Stomach smooth muscle (tissue), 2 donors: ENCODE measurements around the gene NLRC4.

ENCODE experiments used
- H3K27ac ChIP-seq: one replicate; pipeline ENCODE4 v1.7.0; 2013; ENCODE audit warnings: mild to moderate bottlenecking, low read length, inconsistent platforms
- H3K27me3 ChIP-seq, 2 donors: one replicate each; pipeline ENCODE4 v1.7.0; 2013; ENCODE audit warnings: low read length in 2 of 2; ENCODE audit not compliant: insufficient read depth in 2 of 2, control insufficient read depth in 1 of 2
- H3K36me3 ChIP-seq, 2 donors: one replicate each; pipeline ENCODE4 v1.7.0; 2013; ENCODE audit warnings: low read length in 2 of 2; ENCODE audit not compliant: control insufficient read depth in 2 of 2, insufficient read depth in 2 of 2
- H3K4me1 ChIP-seq: one replicate; pipeline ENCODE4 v1.7.0; 2013; ENCODE audit warnings: low read length; ENCODE audit not compliant: control insufficient read depth, insufficient read depth
- H3K4me3 ChIP-seq, 2 donors: one replicate each; pipeline ENCODE4 v1.7.0; 2013; ENCODE audit warnings: low read length in 2 of 2
- H3K9ac ChIP-seq, 2 donors: one replicate each; pipeline ENCODE4 v1.7.0; 2013; ENCODE audit warnings: low read length in 2 of 2, mild to moderate bottlenecking in 1 of 2
- H3K9me3 ChIP-seq, 2 donors: one replicate each; pipeline ENCODE4 v1.7.0; 2013; ENCODE audit warnings: low read length in 2 of 2; ENCODE audit not compliant: control insufficient read depth in 2 of 2
- donor health status: healthy.
- donor health status: Pancreatic carcinoma.

NLRC4 gene

GRCh38 chr2:32246911-32247310 is 17.8 kb downstream of the NLRC4 start:
- no peak overlapping the region for H3K27ac ChIP-seq
- H3K9me3 ChIP-seq = no peaks in the 10 kb centered on the region
- H3K4me1 ChIP-seq = no peaks in the 10 kb centered on the region
- no peaks in the 10 kb centered on the region for H3K36me3 ChIP-seq
- no peak overlapping the region for H3K4me3 ChIP-seq
- no peaks in the 10 kb centered on the region for H3K27me3 ChIP-seq
- H3K9ac ChIP-seq = no peak overlapping the region

GRCh38 chr2:32242331-32242730 is 22.4 kb downstream of the NLRC4 start:
- Histone ChIP-seq H3K36me3 (no peaks in the 10 kb centered on the region), H3K9ac (no peak overlapping the region), H3K27ac (no peak overlapping the region), H3K27me3 (no peaks in the 10 kb centered on the region), H3K4me1 (no peaks in the 10 kb centered on the region), H3K9me3 (no peaks in the 10 kb centered on the region), H3K4me3 (no peak overlapping the region)

- no peaks in the 10 kb centered on the region for H3K27me3 ChIP-seq
- H3K36me3 ChIP-seq = no peaks in the 10 kb centered on the region
- no peak overlapping the region for H3K4me3 ChIP-seq
- H3K4me1 ChIP-seq = no peaks in the 10 kb centered on the region
- no peak overlapping the region for H3K9ac ChIP-seq
- H3K9me3 ChIP-seq = no peaks in the 10 kb centered on the region
- H3K27ac ChIP-seq = no peak overlapping the region
Observed at GRCh38 chr2:32237996-32238395, 26.7 kb downstream of the NLRC4 start.

- H3K27ac ChIP-seq = no peak overlapping the region
- no peak overlapping the region for H3K4me3 ChIP-seq
- no peaks in the 10 kb centered on the region for H3K4me1 ChIP-seq
- H3K9ac ChIP-seq = no peak overlapping the region
- H3K36me3 ChIP-seq = no peaks in the 10 kb centered on the region
- H3K9me3 ChIP-seq = no peaks in the 10 kb centered on the region
- H3K27me3 ChIP-seq = no peaks in the 10 kb centered on the region
Observed at GRCh38 chr2:32237488-32237887, 27.2 kb downstream of the NLRC4 start.

GRCh38 chr2:32235315-32235714 is 29.4 kb downstream of the NLRC4 start:
- no peak overlapping the region for H3K9ac ChIP-seq
- no peaks in the 10 kb centered on the region for H3K36me3 ChIP-seq

GRCh38 chr2:32231959-32232358 is 32.7 kb downstream of the NLRC4 start:
- Histone ChIP-seq H3K4me3 (no peak overlapping the region), H3K9me3 (no peaks in the 10 kb centered on the region), H3K9ac (no peak overlapping the region), H3K4me1 (no peaks in the 10 kb centered on the region), H3K27me3 (no peaks in the 10 kb centered on the region), H3K36me3 (no peaks in the 10 kb centered on the region), H3K27ac (no peak overlapping the region)

More at GRCh38 chr2:32235315-32235714, 29.4 kb downstream of the NLRC4 start:
- Histone ChIP-seq H3K4me3 (no peak overlapping the region), H3K9me3 (no peaks in the 10 kb centered on the region), H3K4me1 (no peaks in the 10 kb centered on the region), H3K27ac (no peak overlapping the region), H3K27me3 (no peaks in the 10 kb centered on the region)

- no peak overlapping the region for H3K4me3 ChIP-seq
- no peaks in the 10 kb centered on the region for H3K4me1 ChIP-seq
- no peak overlapping the region for H3K9ac ChIP-seq
- no peaks in the 10 kb centered on the region for H3K27me3 ChIP-seq
- no peaks in the 10 kb centered on the region for H3K9me3 ChIP-seq
- H3K27ac ChIP-seq = no peak overlapping the region
- H3K36me3 ChIP-seq = peaks cover 5 to 9% of the 10 kb centered on the region in 2 donors
Observed at GRCh38 chr2:32229635-32230034, 35.1 kb downstream of the NLRC4 start.

GRCh38 chr2:32228181-32228580 is 36.5 kb downstream of the NLRC4 start:
- Histone ChIP-seq H3K27ac (no peak overlapping the region), H3K4me1 (no peaks in the 10 kb centered on the region), H3K9me3 (no peaks in the 10 kb centered on the region), H3K27me3 (no peaks in the 10 kb centered on the region), H3K4me3 (no peak overlapping the region), H3K9ac (no peak overlapping the region), H3K36me3 (peaks cover 10% of the 10 kb centered on the region in 2 donors)

- H3K9ac ChIP-seq = no peak overlapping the region
- H3K4me3 ChIP-seq = no peak overlapping the region
- no peaks in the 10 kb centered on the region for H3K4me1 ChIP-seq
- H3K27ac ChIP-seq = no peak overlapping the region
- peaks cover 16 to 17% of the 10 kb centered on the region in 2 donors for H3K36me3 ChIP-seq
- no peaks in the 10 kb centered on the region for H3K9me3 ChIP-seq
- no peaks in the 10 kb centered on the region for H3K27me3 ChIP-seq
Observed at GRCh38 chr2:32227492-32227891, 37.2 kb downstream of the NLRC4 start.

- no peaks in the 10 kb centered on the region for H3K4me1 ChIP-seq
- peaks cover 25 to 31% of the 10 kb centered on the region in 2 donors for H3K36me3 ChIP-seq
- no peak overlapping the region for H3K27ac ChIP-seq
- H3K4me3 ChIP-seq = no peak overlapping the region
- no peaks in the 10 kb centered on the region for H3K27me3 ChIP-seq
- no peaks in the 10 kb centered on the region for H3K9me3 ChIP-seq
- no peak overlapping the region for H3K9ac ChIP-seq
Observed at GRCh38 chr2:32222966-32223365, 41.7 kb downstream of the NLRC4 start.

- no peak overlapping the region for H3K27ac ChIP-seq
- no peaks in the 10 kb centered on the region for H3K4me1 ChIP-seq
- H3K27me3 ChIP-seq = no peaks in the 10 kb centered on the region
- no peak overlapping the region for H3K4me3 ChIP-seq
- H3K9ac ChIP-seq = no peak overlapping the region
- H3K36me3 ChIP-seq = peaks cover 23 to 29% of the 10 kb centered on the region in 2 donors
- no peaks in the 10 kb centered on the region for H3K9me3 ChIP-seq
Observed at GRCh38 chr2:32220445-32220844, 44.2 kb downstream of the NLRC4 start.
